Measurements from ENCODE around the gene ANGPTL1.

DNA sequence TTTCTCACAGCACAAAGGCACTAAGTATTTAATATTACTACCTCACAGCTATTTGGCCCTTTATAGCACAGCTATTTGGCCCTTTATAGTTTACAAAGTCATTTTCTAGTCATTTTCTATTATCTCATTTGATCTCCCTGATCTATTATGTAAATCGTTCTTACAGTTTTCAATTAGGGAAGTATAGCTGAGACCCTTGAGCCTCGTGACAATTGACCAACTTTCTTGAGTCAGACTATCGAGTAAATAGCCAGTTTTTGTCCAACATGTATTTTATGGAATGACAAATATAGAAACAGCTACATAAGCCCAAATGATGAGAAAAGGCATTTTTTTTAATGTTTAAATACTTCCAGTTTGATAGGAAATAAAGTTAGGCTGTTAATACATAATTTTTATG lies 7.0 kb upstream of the ANGPTL1 start:
- TF ChIP-seq CTCF (IDR thresholded peaks at IDR 0.05) (no peak), EZH2 (IDR thresholded peaks at IDR 0.05) (no peak), EZH2phosphoT487 (IDR thresholded peaks at IDR 0.05) (no peak)

Data from neural progenitor cell (in vitro differentiated cells).